RWPE2 (cell line): ENCODE results near the gene SCAMP2.

Experiments used
- ATAC-seq: fragments of 200-7000 bp; cut with Tn5 transposase; 3 replicates; pipeline ENCODE4 v1.9.1; 2021; ENCODE audit warnings: low read depth
- DNase-seq: peaks from one replicate; pipeline ENCODE4 v3.0.0-alpha.2; 2020; ENCODE audit warnings: low spot score
- H3K27ac ChIP-seq: fragments of 450-650 bp; 2 replicates; pipeline ENCODE4 v1.5.1; 2017; ENCODE audit warnings: mild to moderate bottlenecking; ENCODE audit not compliant: poor library complexity, severe bottlenecking
- H3K27me3 ChIP-seq: fragments of 250-450 bp; sonication (Bioruptor Pico); 2 replicates; pipeline ENCODE4 v1.5.1; 2021; ENCODE audit warnings: mild to moderate bottlenecking, moderate library complexity; ENCODE audit not compliant: insufficient read depth, poor library complexity, severe bottlenecking
- H3K36me3 ChIP-seq: fragments of 250-450 bp; sonication (Bioruptor Pico); 2 replicates; pipeline ENCODE4 v1.5.1; 2020; ENCODE audit warnings: low read depth, mild to moderate bottlenecking, moderate library complexity
- H3K4me1 ChIP-seq: fragments of 250-450 bp; sonication (Bioruptor Pico); 2 replicates; pipeline ENCODE4 v1.5.1; 2021; ENCODE audit warnings: mild to moderate bottlenecking, moderate library complexity; ENCODE audit not compliant: insufficient read depth, poor library complexity, severe bottlenecking
- H3K4me3 ChIP-seq: fragments of 250-450 bp; sonication (Bioruptor Pico); 2 replicates; pipeline ENCODE4 v1.5.1; 2021; ENCODE audit warnings: mild to moderate bottlenecking, moderate library complexity; ENCODE audit not compliant: severe bottlenecking
- H3K9me3 ChIP-seq: fragments of 250-450 bp; sonication (Bioruptor Pico); 2 replicates; pipeline ENCODE4 v1.5.1; 2021; ENCODE audit warnings: mild to moderate bottlenecking, moderate library complexity; ENCODE audit not compliant: severe bottlenecking
- CTCF ChIP-seq: fragments of 450-650 bp; IDR thresholded peaks from one replicate; pipeline ENCODE4 v1.5.1; 2017; ENCODE audit warnings: mild to moderate bottlenecking, moderate library complexity; ENCODE audit not compliant: poor library complexity, severe bottlenecking

Gene SCAMP2

GRCh38 chr15:74830868-74831267 is 42.3 kb downstream of the SCAMP2 start:
- DNase-seq (no peak), ATAC-seq (no peak)
- Histone ChIP-seq H3K27me3 (peaks cover 27% of the 10 kb centered on the region), H3K4me1 (no peaks in the 10 kb centered on the region), H3K36me3 (no peaks in the 10 kb centered on the region), H3K27ac (no peak overlapping the region), H3K4me3 (no peak overlapping the region), H3K9me3 (no peaks in the 10 kb centered on the region)
- TF ChIP-seq CTCF, result no peak

GRCh38 chr15:74829991-74830390 is 43.2 kb downstream of the SCAMP2 start:
- Histone ChIP-seq H3K27me3 (peaks cover 27% of the 10 kb centered on the region), H3K4me3 (no peak overlapping the region), H3K36me3 (no peaks in the 10 kb centered on the region), H3K27ac (no peak overlapping the region), H3K4me1 (no peaks in the 10 kb centered on the region), H3K9me3 (no peaks in the 10 kb centered on the region)
- no peak for ATAC-seq
- no peak for TF ChIP-seq CTCF
- no peak for DNase-seq

- H3K27me3 ChIP-seq, result peaks cover 27% of the 10 kb centered on the region
- H3K9me3 ChIP-seq, result no peaks in the 10 kb centered on the region
- no peaks in the 10 kb centered on the region for H3K4me1 ChIP-seq
- no peak for TF ChIP-seq CTCF
- no peaks in the 10 kb centered on the region for H3K36me3 ChIP-seq
- ATAC-seq (no peak), DNase-seq (no peak)
- no peak overlapping the region for H3K27ac ChIP-seq
- no peak overlapping the region for H3K4me3 ChIP-seq
Measured at GRCh38 chr15:74829486-74829885, 43.7 kb downstream of the SCAMP2 start.

GRCh38 chr15:74828835-74829234 is 44.3 kb downstream of the SCAMP2 start:
- Histone ChIP-seq H3K36me3 (no peaks in the 10 kb centered on the region), H3K4me3 (no peak overlapping the region), H3K9me3 (no peaks in the 10 kb centered on the region), H3K27me3 (peaks cover 27% of the 10 kb centered on the region), H3K4me1 (no peaks in the 10 kb centered on the region), H3K27ac (no peak overlapping the region)
- TF ChIP-seq CTCF, result no peak
- DNase-seq (no peak), ATAC-seq (no peak)

GRCh38 chr15:74827614-74828013 is 45.6 kb downstream of the SCAMP2 start:
- no peak for DNase-seq
- Histone ChIP-seq H3K9me3 (no peaks in the 10 kb centered on the region), H3K4me1 (no peaks in the 10 kb centered on the region), H3K4me3 (no peak overlapping the region), H3K36me3 (no peaks in the 10 kb centered on the region), H3K27me3 (peaks cover 27% of the 10 kb centered on the region), H3K27ac (no peak overlapping the region)
- peak; percentile 11 for TF ChIP-seq CTCF
- no peak for ATAC-seq
